ENCODE results near the gene LSS.
A peak's percentile ranks its signal among the peaks of the same experiment; 100 is the strongest.
"Not testable (repeated sequence)": the region's sequence is repeated elsewhere in the genome, so short reads cannot be mapped to it uniquely, and the experiment has no call there.

Gene LSS

DNA sequence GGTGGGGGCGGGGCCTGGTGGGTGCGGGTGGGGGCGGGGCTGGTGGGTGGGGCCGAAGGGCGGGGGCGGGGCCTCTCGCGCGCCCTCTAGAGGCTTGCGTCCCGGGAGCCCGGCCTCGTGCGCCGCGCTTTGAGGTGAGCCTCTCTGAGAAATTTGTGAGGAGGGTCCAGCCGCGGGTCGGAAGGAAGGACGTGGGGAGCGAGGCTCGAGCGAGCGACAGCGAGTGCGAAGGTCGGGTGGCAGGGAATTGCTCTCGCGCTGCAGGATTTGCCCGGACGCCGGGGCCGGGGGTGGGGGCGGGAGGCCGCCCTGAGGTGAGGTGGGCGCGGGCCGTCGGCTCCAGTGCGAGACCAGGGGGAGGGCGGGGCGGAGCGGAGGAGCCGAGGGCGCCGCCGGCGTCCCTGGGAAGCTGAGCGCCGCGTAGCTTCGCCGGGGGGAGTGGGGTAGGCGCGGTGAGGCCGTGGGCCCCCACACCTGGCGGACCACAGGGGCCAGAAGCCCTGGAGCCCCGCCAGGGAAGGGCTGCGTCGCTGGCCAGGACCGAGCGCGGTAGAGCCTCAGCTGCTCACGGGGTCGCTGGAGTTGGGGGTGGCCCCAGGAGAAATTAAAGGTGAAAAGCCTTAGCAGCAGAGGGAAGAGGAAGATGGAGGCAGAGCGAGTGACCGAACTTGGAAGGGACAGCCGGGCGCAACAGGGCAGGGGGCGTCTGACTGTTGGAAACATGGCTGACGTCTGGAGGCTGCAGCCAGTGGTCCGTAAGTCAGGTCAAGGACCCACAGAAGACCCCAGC lies 754 bp upstream of the LSS start:
- peak overlapping the region; percentile 98 for H3K27ac Mint-ChIP-seq
- peaks cover 20% of the 10 kb centered on the region for H3K36me3 Mint-ChIP-seq
- no peaks in the 10 kb centered on the region for H3K27me3 Mint-ChIP-seq

DNA sequence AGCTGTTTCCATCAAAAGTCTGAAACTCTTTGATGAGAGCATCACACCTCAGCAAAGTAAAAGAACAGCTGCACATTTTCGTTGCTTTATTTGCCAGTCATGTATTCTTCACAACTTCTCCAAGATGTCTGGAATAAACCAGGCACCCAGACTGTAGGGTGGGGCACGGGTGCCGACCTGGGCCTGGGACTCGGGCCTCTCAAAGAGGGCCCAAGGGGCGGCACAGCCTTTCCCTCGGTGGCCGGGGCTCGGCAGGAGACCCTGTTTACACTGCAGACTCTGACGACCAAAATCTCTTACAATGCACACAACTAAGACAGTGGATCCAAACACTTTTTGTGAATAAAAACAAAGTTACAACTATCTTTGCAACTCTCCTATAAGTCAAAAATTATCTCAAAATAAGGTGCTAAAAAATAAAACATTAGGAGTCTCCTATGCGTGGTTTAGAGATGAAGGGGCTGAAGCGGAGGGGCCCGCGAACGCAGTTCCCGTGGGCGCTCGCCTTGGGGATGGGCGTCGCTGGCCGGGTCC lies 696 bp downstream of the LSS start:
- H3K9me3 Mint-ChIP-seq (ENCODE audit: low read depth): peaks cover 5% of the 10 kb centered on the region
- H3K27me3 Mint-ChIP-seq: no peaks in the 10 kb centered on the region
- peak overlapping the region; percentile 83 for H3K4me3 Mint-ChIP-seq
- H3K27ac Mint-ChIP-seq: no peak overlapping the region
- peaks cover 12% of the 10 kb centered on the region for H3K36me3 Mint-ChIP-seq
- H3K4me1 Mint-ChIP-seq (ENCODE audit: low read depth): peaks cover 47% of the 10 kb centered on the region

More for the DNA sequence above, 754 bp upstream of the LSS start:
- H3K4me3 Mint-ChIP-seq: peak overlapping the region; percentile 92
- peaks cover 55% of the 10 kb centered on the region for H3K4me1 Mint-ChIP-seq (ENCODE audit: low read depth)
- H3K9me3 Mint-ChIP-seq (ENCODE audit: low read depth): peaks cover 5% of the 10 kb centered on the region

DNA sequence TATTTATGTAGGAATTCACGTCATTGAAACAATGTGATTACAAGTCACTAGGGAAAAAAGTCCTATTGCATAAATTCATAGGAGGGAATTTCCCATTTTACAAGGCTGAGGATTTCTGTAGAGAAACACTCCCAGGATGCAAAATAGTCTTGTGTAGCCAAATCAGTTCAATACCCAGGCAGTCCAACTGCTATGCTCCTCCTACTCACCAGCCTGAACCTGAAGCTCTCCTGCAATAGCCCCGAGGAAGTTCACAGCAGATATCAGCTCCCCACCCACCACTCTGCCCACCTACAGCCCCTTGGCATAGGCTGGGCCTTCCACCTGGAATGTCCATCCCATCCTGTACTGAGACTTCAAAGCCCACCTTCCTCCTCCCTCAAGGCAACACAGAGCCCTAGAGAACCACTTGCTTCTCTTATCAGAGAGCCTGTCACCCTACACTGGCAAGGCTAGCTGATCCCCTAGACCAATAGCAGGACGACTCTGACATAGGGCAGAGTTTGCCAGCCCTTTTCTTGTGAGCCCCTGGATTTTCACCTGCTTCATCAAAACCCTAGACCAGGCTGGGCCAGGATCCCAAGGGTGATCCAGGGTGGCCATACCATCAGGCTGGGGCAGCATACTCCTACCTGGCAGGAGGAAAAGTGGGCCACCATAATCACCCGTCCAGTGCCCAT lies 1.5 kb downstream of the LSS start:
- peaks cover 47% of the 10 kb centered on the region for H3K4me1 Mint-ChIP-seq (ENCODE audit: low read depth)
- H3K27ac Mint-ChIP-seq: peak overlapping the region; percentile 50
- H3K36me3 Mint-ChIP-seq: peaks cover 9% of the 10 kb centered on the region
- H3K4me3 Mint-ChIP-seq: peak overlapping the region; percentile 83
- H3K9me3 Mint-ChIP-seq (ENCODE audit: low read depth): peaks cover 5% of the 10 kb centered on the region
- H3K27me3 Mint-ChIP-seq: no peaks in the 10 kb centered on the region

DNA sequence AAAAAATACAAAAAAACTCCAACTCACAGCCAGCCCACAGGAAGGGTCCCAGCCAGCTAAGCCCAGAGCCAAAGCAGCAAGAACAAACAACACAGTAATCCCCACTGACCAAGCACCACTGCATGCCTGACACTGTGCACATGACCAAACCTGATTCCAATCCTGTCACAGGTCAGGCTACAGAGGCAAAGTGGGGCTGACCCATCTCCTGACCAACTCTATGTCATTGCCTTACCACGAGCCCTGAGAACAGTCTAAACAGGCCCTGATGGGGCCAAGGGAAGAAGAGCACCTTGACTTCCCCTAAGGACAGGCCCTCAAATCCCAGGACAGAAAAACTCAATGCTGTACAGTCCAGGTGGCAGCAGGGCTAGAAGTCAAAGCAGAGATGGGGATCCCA lies 2.4 kb downstream of the LSS start:
- no peaks in the 10 kb centered on the region for H3K27me3 Mint-ChIP-seq
- peaks cover 4% of the 10 kb centered on the region for H3K36me3 Mint-ChIP-seq
- H3K27ac Mint-ChIP-seq: no peak overlapping the region
- H3K9me3 Mint-ChIP-seq (ENCODE audit: low read depth): peaks cover 1% of the 10 kb centered on the region
- peaks cover 41% of the 10 kb centered on the region for H3K4me1 Mint-ChIP-seq (ENCODE audit: low read depth)
- H3K4me3 Mint-ChIP-seq: no peak overlapping the region

DNA sequence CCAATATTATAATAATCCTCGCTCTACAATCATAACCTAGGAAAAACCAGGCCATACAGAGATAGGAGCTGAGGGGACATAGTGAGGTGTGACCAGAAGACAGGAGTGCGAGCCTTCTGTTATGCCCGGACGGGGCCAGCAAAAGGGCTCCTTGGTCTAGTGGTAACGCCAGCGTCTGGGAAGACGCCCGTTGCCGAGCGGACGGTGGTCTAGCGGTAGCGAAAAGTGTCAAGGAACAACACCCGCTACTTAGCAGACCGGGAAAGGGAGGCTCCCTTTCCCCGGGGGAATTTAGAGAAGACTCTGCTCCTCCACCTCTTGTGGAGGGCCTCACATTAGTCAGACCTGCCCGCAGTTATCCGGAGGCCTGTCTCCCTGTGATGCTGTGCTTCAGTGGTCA lies 4.9 kb downstream of the LSS start:
- not testable (repeated sequence) for H3K9me3 Mint-ChIP-seq (ENCODE audit: low read depth); H3K36me3 Mint-ChIP-seq; H3K4me3 Mint-ChIP-seq; H3K27me3 Mint-ChIP-seq; H3K27ac Mint-ChIP-seq
- peaks cover 26% of the 10 kb centered on the region for H3K4me1 Mint-ChIP-seq (ENCODE audit: low read depth)

DNA sequence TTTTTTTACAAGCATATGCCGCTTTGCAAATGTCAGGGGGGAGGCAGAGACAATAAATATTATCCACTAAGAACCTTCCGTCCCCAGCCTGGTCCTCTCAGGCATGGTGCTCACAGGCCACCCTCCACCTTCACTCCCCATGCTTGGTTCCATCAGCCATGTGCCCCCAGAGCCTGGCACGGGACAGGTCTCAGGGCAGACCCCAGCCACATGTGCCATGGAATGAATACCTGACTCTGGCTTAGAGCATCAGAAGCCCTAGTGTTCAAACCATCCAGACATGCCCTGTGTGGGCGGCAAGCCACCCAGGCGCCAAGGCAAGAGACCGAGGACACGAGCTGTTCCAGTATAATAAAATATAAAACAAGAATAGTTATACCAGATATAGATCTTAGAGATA lies 5.4 kb downstream of the LSS start:
- Mint-ChIP-seq H3K9me3 (ENCODE audit: low read depth) (no peaks in the 10 kb centered on the region), H3K4me1 (ENCODE audit: low read depth) (peaks cover 26% of the 10 kb centered on the region), H3K27ac (no peak overlapping the region)

DNA sequence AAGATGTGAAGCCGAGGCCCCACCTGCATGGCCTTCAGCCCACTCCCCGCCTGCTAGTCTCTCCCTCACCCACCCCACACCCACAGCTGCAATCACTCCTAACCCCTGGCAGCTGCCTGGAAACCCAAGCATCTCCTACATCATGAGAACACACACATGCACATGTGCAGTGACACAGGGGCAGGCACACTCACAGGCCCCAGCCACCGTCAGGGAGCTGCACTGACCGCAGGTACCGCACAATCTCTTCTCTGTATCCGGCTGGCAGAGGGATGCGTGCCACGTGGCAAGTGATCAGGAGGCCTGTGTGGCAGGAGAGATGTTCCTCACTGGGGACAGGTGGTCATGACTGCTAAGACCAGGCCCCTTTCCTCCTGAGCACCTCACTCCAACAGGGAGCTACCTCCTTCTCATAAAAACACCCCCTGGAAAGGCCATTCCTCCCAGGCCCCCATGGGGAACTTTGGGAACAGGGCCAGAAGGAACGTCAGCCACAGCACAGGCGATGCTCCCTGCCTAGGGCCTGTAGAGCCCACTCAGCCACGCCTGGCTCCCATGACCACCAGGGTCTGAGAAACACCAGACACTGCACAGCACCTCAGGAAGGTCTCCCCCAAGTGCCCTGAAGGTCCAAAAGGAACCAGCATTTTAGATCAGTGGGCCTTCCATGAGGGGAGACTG lies 6.0 kb downstream of the LSS start:
- peaks cover 21% of the 10 kb centered on the region for H3K4me1 Mint-ChIP-seq (ENCODE audit: low read depth)
- no peaks in the 10 kb centered on the region for H3K9me3 Mint-ChIP-seq (ENCODE audit: low read depth)
- no peak overlapping the region for H3K4me3 Mint-ChIP-seq
- no peaks in the 10 kb centered on the region for H3K27me3 Mint-ChIP-seq
- H3K36me3 Mint-ChIP-seq: peaks cover 5% of the 10 kb centered on the region
- H3K27ac Mint-ChIP-seq: no peak overlapping the region

More for the DNA sequence above, 5.4 kb downstream of the LSS start:
- Mint-ChIP-seq H3K4me3 (no peak overlapping the region), H3K27me3 (no peaks in the 10 kb centered on the region), H3K36me3 (peaks cover 5% of the 10 kb centered on the region)

DNA sequence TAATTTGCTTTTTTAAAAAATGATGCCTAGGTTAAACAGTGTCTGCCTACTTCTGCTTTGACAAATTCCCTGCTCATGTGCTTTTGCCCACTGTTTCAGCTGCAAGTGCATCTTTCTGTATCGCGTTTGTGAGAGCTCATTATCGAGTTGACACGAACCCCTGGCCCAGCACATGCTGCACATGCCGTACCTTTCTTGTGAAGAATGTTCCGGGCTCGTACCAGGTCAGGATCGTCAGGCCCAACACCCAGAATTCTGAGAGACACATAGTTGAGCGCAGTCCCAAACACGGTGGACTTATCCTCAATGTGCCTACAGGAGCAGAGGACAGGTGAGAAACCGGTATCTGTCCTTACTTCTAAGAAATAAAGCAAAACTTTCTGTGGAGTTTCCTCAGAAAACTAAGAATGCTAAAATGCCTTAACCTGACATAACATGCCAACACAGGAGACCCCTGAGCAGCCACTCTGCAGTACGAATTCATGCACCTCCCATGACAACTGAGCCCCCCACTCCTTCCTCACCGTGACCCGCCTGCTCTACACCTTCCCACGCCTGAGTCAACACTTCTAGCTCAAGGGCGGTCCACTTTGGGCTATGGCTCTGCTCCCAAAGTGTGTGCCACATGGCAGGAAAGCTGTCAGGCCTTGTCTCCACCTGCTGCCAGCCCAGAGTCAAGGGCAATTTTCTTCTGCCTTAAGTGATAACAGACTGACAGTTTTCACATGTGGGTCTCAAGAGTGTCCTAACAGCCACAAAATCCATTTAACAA lies 6.7 kb downstream of the LSS start:
- peaks cover 14% of the 10 kb centered on the region for H3K4me1 Mint-ChIP-seq (ENCODE audit: low read depth)
- peaks cover 5% of the 10 kb centered on the region for H3K36me3 Mint-ChIP-seq
- no peaks in the 10 kb centered on the region for H3K27me3 Mint-ChIP-seq
- no peak overlapping the region for H3K27ac Mint-ChIP-seq
- H3K4me3 Mint-ChIP-seq: no peak overlapping the region
- no peaks in the 10 kb centered on the region for H3K9me3 Mint-ChIP-seq (ENCODE audit: low read depth)

DNA sequence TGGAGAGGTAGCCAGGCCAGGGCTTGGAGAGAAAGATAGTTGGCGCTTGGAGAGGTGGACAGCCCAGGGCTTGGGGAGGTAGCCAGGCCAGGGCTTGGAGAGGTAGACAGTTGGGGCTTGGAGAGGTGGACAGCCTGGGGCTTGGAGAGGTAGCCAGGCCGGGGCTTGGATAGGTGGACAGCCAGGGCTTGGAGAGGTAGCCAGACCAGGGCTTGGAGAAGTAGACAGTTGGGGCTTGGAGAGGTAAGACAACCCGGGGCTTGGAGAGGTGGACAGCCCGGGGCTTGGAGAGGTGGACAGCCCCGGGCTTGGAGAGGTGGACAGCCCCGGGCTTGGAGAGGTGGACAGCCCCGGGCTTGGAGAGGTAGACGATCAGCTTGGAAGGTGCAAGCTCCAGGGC lies 7.7 kb downstream of the LSS start:
- Mint-ChIP-seq H3K4me1 (ENCODE audit: low read depth) (peaks cover 5% of the 10 kb centered on the region), H3K9me3 (ENCODE audit: low read depth) (no peaks in the 10 kb centered on the region), H3K27ac (no peak overlapping the region), H3K4me3 (no peak overlapping the region), H3K36me3 (peaks cover 5% of the 10 kb centered on the region), H3K27me3 (no peaks in the 10 kb centered on the region)

DNA sequence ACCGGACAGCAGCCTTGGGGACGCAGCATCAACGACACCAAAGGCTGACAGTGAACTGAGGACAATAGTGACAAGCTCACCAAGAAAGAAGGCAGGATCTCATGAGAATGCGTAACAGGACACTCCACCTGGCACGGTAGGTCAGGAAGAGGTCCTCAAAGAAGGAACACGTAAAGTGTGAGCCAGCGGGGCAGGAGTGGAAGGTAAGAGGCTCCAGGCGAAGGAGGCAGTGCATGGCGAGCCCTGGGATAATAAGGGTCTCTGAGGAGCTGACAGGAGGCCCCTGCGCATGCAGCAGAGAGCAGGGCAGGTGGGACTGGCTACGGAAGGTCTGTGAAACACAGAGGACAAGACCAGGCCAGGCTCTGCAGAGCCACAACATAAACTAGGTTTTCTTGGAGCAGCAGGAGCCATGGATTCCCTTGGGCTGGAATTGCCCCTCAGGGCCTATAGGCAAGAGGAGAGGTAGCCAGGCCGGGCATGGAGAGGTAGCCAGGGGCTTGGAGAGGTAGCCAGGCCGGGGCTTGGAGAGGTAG lies 8.2 kb downstream of the LSS start:
- Mint-ChIP-seq H3K4me1 (ENCODE audit: low read depth) (no peaks in the 10 kb centered on the region), H3K4me3 (no peak overlapping the region), H3K27ac (no peak overlapping the region), H3K9me3 (ENCODE audit: low read depth) (no peaks in the 10 kb centered on the region), H3K36me3 (peaks cover 5% of the 10 kb centered on the region), H3K27me3 (no peaks in the 10 kb centered on the region)

DNA sequence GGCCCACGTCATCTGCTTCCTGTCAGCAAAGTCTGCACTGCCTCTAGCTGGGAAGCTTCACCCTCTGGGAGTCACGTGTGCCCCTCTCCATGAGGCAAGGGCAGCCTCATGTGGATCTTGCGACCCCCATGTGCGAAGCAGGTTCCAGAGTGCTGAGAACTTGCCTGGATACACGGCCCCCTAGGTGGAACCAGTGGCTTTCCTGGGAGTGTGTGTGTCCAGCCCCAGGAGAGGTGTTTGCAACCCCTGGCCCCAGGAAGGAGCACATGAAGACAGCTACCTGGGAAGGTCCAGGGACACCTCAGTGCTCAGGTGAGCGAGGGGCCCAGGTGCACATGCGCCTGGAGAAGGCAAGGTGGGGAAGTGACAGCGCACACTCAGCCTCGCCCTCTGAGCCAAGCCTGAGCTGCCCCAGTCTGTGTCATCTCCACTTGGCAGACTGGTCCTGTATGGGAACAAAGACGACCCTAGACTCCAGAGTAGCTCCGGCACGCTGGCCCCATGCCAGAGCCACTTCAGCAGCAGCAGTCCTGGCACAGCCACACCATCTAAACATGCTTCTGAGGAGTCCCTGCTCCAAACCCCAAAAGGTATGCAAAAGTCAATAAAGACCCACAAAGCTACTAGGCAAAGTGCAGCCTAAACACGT lies 8.9 kb downstream of the LSS start:
- Mint-ChIP-seq H3K27ac (no peak overlapping the region), H3K27me3 (no peaks in the 10 kb centered on the region), H3K4me3 (no peak overlapping the region), H3K4me1 (ENCODE audit: low read depth) (no peaks in the 10 kb centered on the region), H3K36me3 (peaks cover 5% of the 10 kb centered on the region), H3K9me3 (ENCODE audit: low read depth) (no peaks in the 10 kb centered on the region)

DNA sequence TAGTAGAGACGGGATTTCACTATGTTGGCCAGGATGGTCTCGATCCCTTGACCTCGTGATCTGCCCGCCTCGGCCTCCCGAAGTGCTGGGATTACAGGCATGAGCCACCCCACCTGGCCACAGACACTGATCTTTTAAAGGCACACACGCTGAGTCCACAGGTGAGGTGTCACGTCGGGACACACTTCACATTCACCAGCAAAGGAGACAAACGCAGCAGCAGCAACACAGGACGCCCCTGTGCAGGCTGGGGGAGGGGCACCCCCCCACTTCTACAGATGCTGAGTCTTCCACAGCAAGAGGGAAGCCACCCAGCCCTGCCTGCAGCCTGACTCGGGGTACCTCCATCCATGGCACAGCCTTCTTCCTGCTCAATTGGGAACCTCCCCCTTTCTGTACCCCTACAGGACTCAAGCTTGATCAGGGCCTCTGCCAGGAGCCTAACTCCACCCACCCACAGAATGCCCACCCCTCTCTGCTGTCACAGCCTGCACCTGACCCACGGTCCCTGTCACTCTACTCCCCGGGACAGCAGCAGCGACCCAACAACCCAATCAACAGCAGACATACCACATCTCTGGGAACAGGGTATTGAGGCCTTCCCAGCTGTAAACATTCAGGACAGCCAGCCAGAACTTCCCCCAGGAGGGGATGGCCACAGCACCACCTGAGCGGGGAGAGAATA lies 9.5 kb downstream of the LSS start:
- Mint-ChIP-seq H3K9me3 (ENCODE audit: low read depth) (no peaks in the 10 kb centered on the region), H3K27ac (no peak overlapping the region), H3K4me1 (ENCODE audit: low read depth) (no peaks in the 10 kb centered on the region), H3K36me3 (peaks cover 5% of the 10 kb centered on the region), H3K4me3 (no peak overlapping the region), H3K27me3 (no peaks in the 10 kb centered on the region)

DNA sequence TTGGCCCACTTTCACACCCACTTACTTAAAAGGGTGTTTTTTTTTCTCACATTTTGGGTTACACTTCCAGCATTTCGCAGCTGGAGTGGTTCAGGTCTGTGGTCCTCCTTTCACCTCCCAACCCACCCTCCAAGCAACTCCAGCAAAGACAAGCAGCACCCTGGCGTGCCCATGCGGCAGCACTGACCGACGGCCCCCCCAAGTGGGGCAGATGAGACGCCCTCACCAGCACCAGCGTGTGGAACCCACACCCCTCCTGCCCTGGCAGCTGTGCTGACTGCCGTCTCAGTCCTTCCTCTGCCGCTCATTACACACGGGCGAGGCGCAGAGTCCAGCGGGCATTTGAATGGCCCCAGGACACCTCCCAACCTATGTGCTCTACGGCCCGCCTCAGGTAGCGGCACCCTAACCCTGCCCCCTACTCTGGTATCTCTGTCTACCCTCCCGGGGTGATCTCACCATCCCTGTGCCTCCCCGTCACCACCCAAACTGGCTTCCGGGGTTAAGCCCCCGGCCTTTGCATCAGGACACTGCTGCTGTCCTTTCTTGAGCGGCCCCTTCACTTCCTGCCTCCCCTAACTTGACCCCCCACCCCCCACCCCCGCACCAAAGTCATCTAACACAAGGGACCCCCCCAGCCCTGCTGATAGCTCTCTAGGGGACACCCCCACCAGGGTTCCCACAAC lies 10.9 kb downstream of the LSS start:
- no peaks in the 10 kb centered on the region for H3K4me1 Mint-ChIP-seq (ENCODE audit: low read depth)
- H3K27me3 Mint-ChIP-seq: no peaks in the 10 kb centered on the region
- H3K36me3 Mint-ChIP-seq: peaks cover 5% of the 10 kb centered on the region
- no peak overlapping the region for H3K4me3 Mint-ChIP-seq
- H3K27ac Mint-ChIP-seq: no peak overlapping the region
- no peaks in the 10 kb centered on the region for H3K9me3 Mint-ChIP-seq (ENCODE audit: low read depth)

Data from activated naive CD8-positive, alpha-beta T cell (primary cell).